Measurements from ENCODE around the gene ADARB2. TPM values are rescaled to one million over a fixed set of nuclear protein-coding genes. Genes with fewer than 3 reads are reported as not detected.

ADARB2 gene
- total and polyA plus RNA-seq, 2 experiments from 2014 or later, result not detected

- Histone ChIP-seq H3K79me2 (ENCODE audit: insufficient read depth) (no peaks in the 10 kb centered on the region), H3K27ac (no peak overlapping the region), H2AFZ (no peak overlapping the region), H3K36me3 (ENCODE audit: low read depth) (no peaks in the 10 kb centered on the region), H4K20me1 (ENCODE audit: insufficient read depth) (no peaks in the 10 kb centered on the region), H3K9me3 (ENCODE audit: low read depth) (no peaks in the 10 kb centered on the region), H3K4me3 (no peak overlapping the region), H3K27me3 (replicated peaks; ENCODE audit: insufficient read depth) (no peaks in the 10 kb centered on the region), H3K9me2 (ENCODE audit: insufficient read depth) (no peaks in the 10 kb centered on the region), H3K9ac (no peak overlapping the region), H3K4me1 (ENCODE audit: insufficient read depth) (no peaks in the 10 kb centered on the region), H3K4me2 (ENCODE audit: unreplicated experiment) (no peak overlapping the region), H3F3A (ENCODE audit: insufficient read depth) (no peaks in the 10 kb centered on the region)
- DNase-seq, result no peak
- 4 to 8% methylated on average over 3 of the region's 3 CpGs for WGBS, 2 experiments (ENCODE audit: low coverage in 1 of 2, low lambda C conversion rate in 2 of 2, missing lambda C conversion rate in 2 of 2)
- in situ Hi-C loops (cut with MboI), result no loop called here
- TF ChIP-seq EZH2 (IDR thresholded peaks at IDR 0.05; ENCODE audit: insufficient read depth, poor library complexity, severe bottlenecking), result no peak
- no peak for TF ChIP-seq EZH2phosphoT487 (IDR thresholded peaks at IDR 0.05; ENCODE audit: insufficient read depth, low read depth)
These were observed 459.0 kb downstream of the ADARB2 start for GRCh38 chr10:1278306-1278705.

GRCh38 chr10:1274701-1275544 is 462.4 kb downstream of the ADARB2 start:
- Histone ChIP-seq H3K9me2 (ENCODE audit: insufficient read depth) (no peaks in the 10 kb centered on the region), H3K9ac (no peak overlapping the region), H3K36me3 (ENCODE audit: low read depth) (no peaks in the 10 kb centered on the region), H3K4me1 (ENCODE audit: insufficient read depth) (no peaks in the 10 kb centered on the region), H3K4me2 (ENCODE audit: unreplicated experiment) (no peak overlapping the region), H3K27me3 (replicated peaks; ENCODE audit: insufficient read depth) (no peaks in the 10 kb centered on the region), H3K9me3 (ENCODE audit: low read depth) (no peaks in the 10 kb centered on the region), H3K27ac (no peak overlapping the region), H4K20me1 (ENCODE audit: insufficient read depth) (no peaks in the 10 kb centered on the region), H3K4me3 (no peak overlapping the region), H2AFZ (no peak overlapping the region), H3F3A (ENCODE audit: insufficient read depth) (no peaks in the 10 kb centered on the region), H3K79me2 (ENCODE audit: insufficient read depth) (no peaks in the 10 kb centered on the region)
- WGBS, 2 experiments (ENCODE audit: low coverage in 1 of 2, low lambda C conversion rate in 2 of 2, missing lambda C conversion rate in 2 of 2), result 46 to 50% methylated on average over 14 to 17 of the region's 17 CpGs
- no peak for TF ChIP-seq EZH2 (IDR thresholded peaks at IDR 0.05; ENCODE audit: insufficient read depth, poor library complexity, severe bottlenecking)
- TF ChIP-seq EZH2phosphoT487 (IDR thresholded peaks at IDR 0.05; ENCODE audit: insufficient read depth, low read depth), result no peak
- DNase-seq, result no peak
- in situ Hi-C loops (cut with MboI), result no loop called here

- no peak overlapping the region for H3K4me2 ChIP-seq (ENCODE audit: unreplicated experiment)
- no peaks in the 10 kb centered on the region for H3K9me3 ChIP-seq (ENCODE audit: low read depth)
- no peaks in the 10 kb centered on the region for H3K36me3 ChIP-seq (ENCODE audit: low read depth)
- DNase-seq, result no peak
- no peak overlapping the region for H3K9ac ChIP-seq
- no peaks in the 10 kb centered on the region for H4K20me1 ChIP-seq (ENCODE audit: insufficient read depth)
- no peak overlapping the region for H3K27ac ChIP-seq
- H3K27me3 ChIP-seq (replicated peaks; ENCODE audit: insufficient read depth), result no peaks in the 10 kb centered on the region
- no peak overlapping the region for H3K4me3 ChIP-seq
- H3K79me2 ChIP-seq (ENCODE audit: insufficient read depth), result no peaks in the 10 kb centered on the region
- no peaks in the 10 kb centered on the region for H3K4me1 ChIP-seq (ENCODE audit: insufficient read depth)
- TF ChIP-seq EZH2 (IDR thresholded peaks at IDR 0.05; ENCODE audit: insufficient read depth, poor library complexity, severe bottlenecking) (no peak), EZH2phosphoT487 (IDR thresholded peaks at IDR 0.05; ENCODE audit: insufficient read depth, low read depth) (no peak)
- in situ Hi-C loops (cut with MboI), result no loop called here
- WGBS, 2 experiments (ENCODE audit: low coverage in 1 of 2, low lambda C conversion rate in 2 of 2, missing lambda C conversion rate in 2 of 2), result 25 to 29% methylated on average over 13 of the region's 13 CpGs
- no peaks in the 10 kb centered on the region for H3F3A ChIP-seq (ENCODE audit: insufficient read depth)
- no peak overlapping the region for H2AFZ ChIP-seq
- H3K9me2 ChIP-seq (ENCODE audit: insufficient read depth), result no peaks in the 10 kb centered on the region
These were observed 463.1 kb downstream of the ADARB2 start for GRCh38 chr10:1274111-1274661.

- H3K9me3 ChIP-seq (ENCODE audit: low read depth), result no peaks in the 10 kb centered on the region
- H3K79me2 ChIP-seq (ENCODE audit: insufficient read depth), result no peaks in the 10 kb centered on the region
- H3K9me2 ChIP-seq (ENCODE audit: insufficient read depth), result no peaks in the 10 kb centered on the region
- in situ Hi-C loops (cut with MboI), result no loop called here
- H3K36me3 ChIP-seq (ENCODE audit: low read depth), result no peaks in the 10 kb centered on the region
- H4K20me1 ChIP-seq (ENCODE audit: insufficient read depth), result no peaks in the 10 kb centered on the region
- H3K4me3 ChIP-seq, result no peak overlapping the region
- no peak overlapping the region for H3K4me2 ChIP-seq (ENCODE audit: unreplicated experiment)
- no peak overlapping the region for H3K9ac ChIP-seq
- no peaks in the 10 kb centered on the region for H3K4me1 ChIP-seq (ENCODE audit: insufficient read depth)
- no peak overlapping the region for H2AFZ ChIP-seq
- WGBS, 2 experiments (ENCODE audit: low coverage in 1 of 2, low lambda C conversion rate in 2 of 2, missing lambda C conversion rate in 2 of 2), result 44 to 47% methylated on average over 19 of the region's 19 CpGs
- H3F3A ChIP-seq (ENCODE audit: insufficient read depth), result no peaks in the 10 kb centered on the region
- DNase-seq, result no peak
- H3K27me3 ChIP-seq (replicated peaks; ENCODE audit: insufficient read depth), result no peaks in the 10 kb centered on the region
- no peak overlapping the region for H3K27ac ChIP-seq
- TF ChIP-seq EZH2 (IDR thresholded peaks at IDR 0.05; ENCODE audit: insufficient read depth, poor library complexity, severe bottlenecking), result no peak
- no peak for TF ChIP-seq EZH2phosphoT487 (IDR thresholded peaks at IDR 0.05; ENCODE audit: insufficient read depth, low read depth)
These were observed 463.8 kb downstream of the ADARB2 start for GRCh38 chr10:1273372-1274105.
